Prostate gland (tissue), 2 donors: ENCODE data around the gene LPA.

Experiments
- CTCF ChIP-seq, 4 experiments: fragments of 200-600 bp in 2 of 4; fragments of 450-650 bp in 2 of 4; sonication (generic) in 2 of 4; IDR thresholded peaks; 1 replicate in 3 of 4; 2 replicates in 1 of 4; pipeline ENCODE4 v1.5.1; 2016 to 2019; ENCODE audit warnings: antibody characterized with exemption in 4 of 4, mild to moderate bottlenecking in 2 of 4, moderate library complexity in 2 of 4
- POLR2A ChIP-seq: fragments of 450-650 bp; IDR thresholded peaks from one replicate; pipeline ENCODE4 v1.6.1; 2016; ENCODE audit warnings: antibody characterized with exemption, mild to moderate bottlenecking

GRCh38 chr6:160583794-160584193, 80.3 kb downstream of the LPA start:
- TF ChIP-seq POLR2A, result no peak
- TF ChIP-seq CTCF (IDR thresholded peaks at IDR 0.05), result no peak
